Memory B cell (primary cell): ENCODE data around the gene MRGPRF.

ENCODE experiments used
- ATAC-seq: fragments of 150-1000 bp; cut with Tn5 transposase; 2 replicates; pipeline ENCODE4 v1.10.0; 2021; ENCODE audit warnings: low read depth, mild to moderate bottlenecking, moderate library complexity
- DNase-seq, 2 donors: peaks; one replicate each; pipeline ENCODE4 v3.0.0; 2022; ENCODE audit warnings: low spot score in 2 of 2
- H3K27ac Mint-ChIP-seq: one replicate; pipeline ENCODE4 v1.8.0; 2022; ENCODE audit warnings: mild to moderate bottlenecking, moderate library complexity, mixed read lengths
- H3K27me3 Mint-ChIP-seq: one replicate; pipeline ENCODE4 v1.8.0; 2022; ENCODE audit warnings: mixed read lengths
- H3K36me3 Mint-ChIP-seq: one replicate; pipeline ENCODE4 v1.8.0; 2022; ENCODE audit warnings: mild to moderate bottlenecking, mixed read lengths
- H3K4me1 Mint-ChIP-seq: one replicate; pipeline ENCODE4 v1.8.0; 2022; ENCODE audit warnings: mixed read lengths
- H3K4me3 Mint-ChIP-seq: one replicate; pipeline ENCODE4 v1.8.0; 2022; ENCODE audit warnings: mild to moderate bottlenecking, moderate library complexity, mixed read lengths
- H3K9me3 Mint-ChIP-seq: one replicate; pipeline ENCODE4 v1.8.0; 2022; ENCODE audit warnings: mixed read lengths

MRGPRF gene

GRCh38 chr11:68997124-68997994 lies 15.7 kb downstream of the MRGPRF start:
- H3K36me3 Mint-ChIP-seq = no peaks in the 10 kb centered on the region
- no peak overlapping the region for H3K4me3 Mint-ChIP-seq
- ATAC-seq = no peak
- H3K9me3 Mint-ChIP-seq = no peaks in the 10 kb centered on the region
- no peak overlapping the region for H3K27ac Mint-ChIP-seq
- no peak for DNase-seq
- H3K4me1 Mint-ChIP-seq = peaks cover 2% of the 10 kb centered on the region
- H3K27me3 Mint-ChIP-seq = peaks cover 25% of the 10 kb centered on the region

GRCh38 chr11:68996376-68997123 lies 16.5 kb downstream of the MRGPRF start:
- no peak overlapping the region for H3K27ac Mint-ChIP-seq
- no peak for ATAC-seq
- no peak overlapping the region for H3K4me3 Mint-ChIP-seq
- H3K4me1 Mint-ChIP-seq = peaks cover 2% of the 10 kb centered on the region
- no peaks in the 10 kb centered on the region for H3K9me3 Mint-ChIP-seq
- DNase-seq = no peak
- no peaks in the 10 kb centered on the region for H3K36me3 Mint-ChIP-seq
- peaks cover 28% of the 10 kb centered on the region for H3K27me3 Mint-ChIP-seq

DNA sequence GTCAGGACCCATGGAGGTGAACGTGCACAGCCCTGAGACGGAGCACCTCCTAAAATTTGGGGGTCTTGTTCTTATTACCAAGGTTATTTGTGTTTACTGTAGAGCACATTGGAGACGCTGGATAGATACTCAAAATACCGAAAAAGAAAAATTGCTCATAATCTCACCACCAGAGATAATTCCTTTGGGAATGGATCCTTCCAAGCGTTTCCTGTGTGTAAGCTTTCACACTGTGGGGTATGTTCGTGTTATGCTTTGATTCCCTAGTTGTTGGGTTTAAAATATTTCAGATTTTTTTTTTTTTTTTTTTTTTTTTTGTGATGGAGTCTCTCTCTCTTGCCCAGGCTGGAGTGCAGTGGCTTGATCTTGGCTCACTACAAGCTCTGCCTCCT lies 18.2 kb downstream of the MRGPRF start:
- H3K4me3 Mint-ChIP-seq = no peak overlapping the region
- H3K36me3 Mint-ChIP-seq = no peaks in the 10 kb centered on the region
- no peaks in the 10 kb centered on the region for H3K9me3 Mint-ChIP-seq
- no peak overlapping the region for H3K27ac Mint-ChIP-seq
- DNase-seq (no peak), ATAC-seq (no peak)
- H3K4me1 Mint-ChIP-seq = peaks cover 2% of the 10 kb centered on the region
- peaks cover 31% of the 10 kb centered on the region for H3K27me3 Mint-ChIP-seq

- Mint-ChIP-seq H3K4me1 (peaks cover 2% of the 10 kb centered on the region), H3K27me3 (peaks cover 31% of the 10 kb centered on the region)
These were observed 18.7 kb downstream of the MRGPRF start for GRCh38 chr11:68994161-68994893.

DNA sequence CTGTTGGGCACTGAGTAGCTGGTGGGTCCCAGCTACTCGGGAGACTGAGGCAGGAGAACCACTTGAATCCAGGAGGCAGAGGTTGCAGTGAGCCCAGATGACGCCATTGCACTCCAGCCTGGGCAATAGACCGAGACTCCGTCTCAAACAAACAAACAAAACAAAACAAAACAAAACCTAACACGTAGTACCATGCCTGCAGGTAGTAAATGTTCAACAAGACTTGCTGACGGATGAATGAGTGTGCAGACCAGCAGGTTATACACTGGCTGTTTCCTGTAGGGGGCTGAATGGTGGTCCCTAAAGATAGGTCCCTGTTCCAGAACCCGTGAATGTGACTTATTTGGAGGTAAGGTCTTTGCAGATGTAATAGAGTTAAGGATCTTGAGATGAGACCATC lies 19.5 kb downstream of the MRGPRF start:
- DNase-seq (no peak), ATAC-seq (no peak)
- no peaks in the 10 kb centered on the region for H3K9me3 Mint-ChIP-seq
- H3K27ac Mint-ChIP-seq = no peak overlapping the region
- H3K27me3 Mint-ChIP-seq = peaks cover 26% of the 10 kb centered on the region
- peaks cover 2% of the 10 kb centered on the region for H3K4me1 Mint-ChIP-seq
- H3K4me3 Mint-ChIP-seq = no peak overlapping the region
- no peaks in the 10 kb centered on the region for H3K36me3 Mint-ChIP-seq

More at GRCh38 chr11:68994161-68994893, 18.7 kb downstream of the MRGPRF start:
- ATAC-seq (no peak), DNase-seq (no peak)
- H3K36me3 Mint-ChIP-seq = no peaks in the 10 kb centered on the region
- H3K4me3 Mint-ChIP-seq = no peak overlapping the region
- no peaks in the 10 kb centered on the region for H3K9me3 Mint-ChIP-seq
- H3K27ac Mint-ChIP-seq = no peak overlapping the region

GRCh38 chr11:68992743-68993255 lies 20.2 kb downstream of the MRGPRF start:
- peaks cover 24% of the 10 kb centered on the region for H3K27me3 Mint-ChIP-seq
- no peaks in the 10 kb centered on the region for H3K9me3 Mint-ChIP-seq
- ATAC-seq (no peak), DNase-seq (no peak)
- H3K4me1 Mint-ChIP-seq = peaks cover 2% of the 10 kb centered on the region
- no peaks in the 10 kb centered on the region for H3K36me3 Mint-ChIP-seq
- H3K27ac Mint-ChIP-seq = no peak overlapping the region
- H3K4me3 Mint-ChIP-seq = no peak overlapping the region

DNA sequence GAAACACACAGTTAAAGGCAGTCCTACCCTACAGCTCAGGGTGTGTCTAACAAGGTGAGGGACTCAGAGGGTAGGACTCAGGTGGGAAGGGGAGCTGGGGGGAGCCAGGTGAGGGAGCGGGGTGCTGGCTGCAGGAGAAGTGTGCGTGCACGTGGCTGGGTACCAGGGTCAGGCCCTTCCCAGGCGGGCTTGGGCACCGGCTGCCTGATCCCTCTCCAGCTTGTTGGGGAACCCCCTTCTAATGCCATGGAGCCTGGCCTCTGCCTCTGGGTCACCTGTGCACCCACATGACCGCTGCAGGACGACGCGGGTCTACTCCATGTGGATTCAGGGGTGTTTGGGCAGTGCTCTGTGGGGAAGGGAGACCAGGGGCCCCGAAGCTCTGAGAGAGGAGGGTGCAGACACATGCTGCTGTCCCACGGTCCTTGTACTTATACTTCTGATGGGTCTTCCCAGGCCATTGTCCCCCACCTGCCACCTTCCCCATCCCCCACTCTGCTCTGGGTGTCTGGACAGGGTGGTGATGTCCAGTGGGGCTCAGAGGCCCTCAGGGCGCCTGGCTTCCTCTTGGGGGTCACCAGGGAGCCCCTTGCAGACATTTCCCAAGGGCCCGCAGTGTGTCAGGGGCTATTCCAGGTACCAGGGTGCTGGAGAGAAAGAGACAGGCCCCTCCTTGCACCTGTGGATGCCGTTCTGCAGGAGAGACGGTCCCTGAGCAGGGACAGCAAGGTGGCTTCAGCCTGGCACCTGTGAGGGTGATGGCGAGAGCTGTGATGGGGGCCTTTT lies 21.9 kb downstream of the MRGPRF start:
- ATAC-seq = no peak
- no peak overlapping the region for H3K27ac Mint-ChIP-seq
- DNase-seq = no peak
- H3K4me1 Mint-ChIP-seq = peaks cover 2% of the 10 kb centered on the region
- H3K4me3 Mint-ChIP-seq = no peak overlapping the region
- H3K9me3 Mint-ChIP-seq = peaks cover 7% of the 10 kb centered on the region
- H3K27me3 Mint-ChIP-seq = peaks cover 23% of the 10 kb centered on the region
- peaks cover 4% of the 10 kb centered on the region for H3K36me3 Mint-ChIP-seq

GRCh38 chr11:68989936-68990606 lies 23.0 kb downstream of the MRGPRF start:
- H3K4me3 Mint-ChIP-seq = no peak overlapping the region
- no peak for ATAC-seq
- H3K9me3 Mint-ChIP-seq = peaks cover 7% of the 10 kb centered on the region
- H3K27ac Mint-ChIP-seq = no peak overlapping the region
- H3K27me3 Mint-ChIP-seq = peaks cover 23% of the 10 kb centered on the region
- H3K4me1 Mint-ChIP-seq = peaks cover 2% of the 10 kb centered on the region
- DNase-seq = no peak
- H3K36me3 Mint-ChIP-seq = peaks cover 4% of the 10 kb centered on the region

GRCh38 chr11:68988491-68988890 lies 24.6 kb downstream of the MRGPRF start:
- no peak for ATAC-seq
- no peak for DNase-seq
- Mint-ChIP-seq H3K9me3 (peaks cover 7% of the 10 kb centered on the region), H3K36me3 (peaks cover 4% of the 10 kb centered on the region), H3K27me3 (peaks cover 16% of the 10 kb centered on the region), H3K27ac (no peak overlapping the region), H3K4me3 (no peak overlapping the region), H3K4me1 (peaks cover 2% of the 10 kb centered on the region)

DNA sequence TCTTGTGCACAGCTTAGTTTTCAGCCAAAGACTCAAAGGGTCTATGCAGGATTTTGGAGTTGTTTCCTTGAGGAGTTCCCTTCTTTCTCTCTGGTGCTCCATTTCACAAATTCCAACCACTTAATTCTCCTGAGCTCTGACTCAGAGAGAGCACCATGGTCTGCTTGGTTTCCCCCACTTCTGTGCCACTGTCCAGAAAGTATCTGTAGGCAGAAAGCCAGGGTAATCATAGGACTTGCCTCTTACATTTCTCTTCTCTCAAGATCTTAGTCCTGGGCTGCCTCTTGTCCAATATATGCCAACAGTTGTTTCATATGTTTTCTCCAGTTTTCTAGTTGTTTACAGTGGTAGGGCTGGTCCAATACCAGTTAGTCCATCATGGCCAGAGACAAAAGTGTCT lies 25.8 kb downstream of the MRGPRF start:
- DNase-seq = no peak

GRCh38 chr11:68983801-68984200 lies 29.2 kb downstream of the MRGPRF start:
- Mint-ChIP-seq H3K36me3 (peaks cover 4% of the 10 kb centered on the region), H3K27ac (no peak overlapping the region), H3K4me3 (no peak overlapping the region), H3K27me3 (peaks cover 14% of the 10 kb centered on the region), H3K4me1 (no peaks in the 10 kb centered on the region), H3K9me3 (peaks cover 18% of the 10 kb centered on the region)
- no peak for ATAC-seq
- DNase-seq = no peak

More for the DNA sequence above, 25.8 kb downstream of the MRGPRF start:
- H3K36me3 Mint-ChIP-seq = peaks cover 4% of the 10 kb centered on the region
- no peak for ATAC-seq
- no peak overlapping the region for H3K27ac Mint-ChIP-seq
- no peaks in the 10 kb centered on the region for H3K4me1 Mint-ChIP-seq
- H3K4me3 Mint-ChIP-seq = no peak overlapping the region
- H3K9me3 Mint-ChIP-seq = peaks cover 14% of the 10 kb centered on the region
- peaks cover 12% of the 10 kb centered on the region for H3K27me3 Mint-ChIP-seq

DNA sequence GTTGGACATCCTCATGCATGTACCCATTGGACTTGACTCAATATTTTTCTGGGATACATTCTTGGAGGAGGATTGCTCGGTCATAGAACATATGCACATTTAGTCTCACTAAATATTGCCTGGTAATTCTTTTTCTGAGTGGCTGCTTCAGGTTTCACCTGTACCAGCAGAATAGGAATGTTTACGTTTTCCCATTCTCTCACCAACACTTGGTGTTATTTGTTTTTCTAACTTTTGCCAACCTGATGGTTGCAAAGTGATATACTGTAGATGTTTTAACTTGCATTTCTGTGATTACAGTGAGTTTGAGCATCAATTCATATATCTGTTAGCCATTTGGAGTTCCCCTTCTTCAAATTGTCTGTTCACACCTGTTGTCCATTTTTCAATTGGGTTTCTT lies 30.9 kb downstream of the MRGPRF start:
- Mint-ChIP-seq H3K9me3 (peaks cover 18% of the 10 kb centered on the region), H3K4me1 (no peaks in the 10 kb centered on the region), H3K4me3 (no peak overlapping the region), H3K27ac (no peak overlapping the region), H3K36me3 (peaks cover 4% of the 10 kb centered on the region), H3K27me3 (peaks cover 14% of the 10 kb centered on the region)
- no peak for DNase-seq
- no peak for ATAC-seq

DNA sequence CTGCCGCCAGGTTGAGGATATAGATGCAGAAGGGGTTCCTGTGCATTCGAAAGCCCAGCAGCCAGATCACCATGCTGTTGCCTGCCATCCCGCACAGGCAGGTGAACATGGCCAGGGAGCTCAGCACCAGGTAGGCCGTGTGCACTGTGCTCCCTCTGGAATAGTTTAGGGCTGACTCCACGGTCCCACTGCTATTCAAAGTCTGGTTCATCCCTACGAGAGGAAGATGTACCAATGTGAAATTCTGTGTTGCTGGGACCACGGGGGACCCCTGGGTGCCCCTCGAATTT lies 32.3 kb downstream of the MRGPRF start, which contains the start of gene MRGPRD:
Gene MRGPRD (minus strand): TSS at position 211 of the 290 bp plus-strand sequence. CDS start 0 bp downstream, at position 211.
- no peak for ATAC-seq
- no peak for DNase-seq
- no peaks in the 10 kb centered on the region for H3K4me1 Mint-ChIP-seq
- peaks cover 9% of the 10 kb centered on the region for H3K27me3 Mint-ChIP-seq
- H3K36me3 Mint-ChIP-seq = no peaks in the 10 kb centered on the region
- no peak within 1 kb of the TSS for H3K4me3 Mint-ChIP-seq
- no peak within 1 kb of the TSS for H3K27ac Mint-ChIP-seq
- H3K9me3 Mint-ChIP-seq = peaks cover 10% of the 10 kb centered on the region
